WERI-Rb-1 (cell line): ENCODE data around the gene BRF1.
"Not testable (repeated sequence)": the region's sequence is repeated elsewhere in the genome, so short reads cannot be mapped to it uniquely, and the experiment has no call there.

ENCODE experiments used
- DNase-seq: peaks from one replicate; pipeline ENCODE4 v3.0.0-alpha.2; 2020
- H3K27ac ChIP-seq: fragments of 250-450 bp; sonication (Bioruptor Pico); 2 replicates; pipeline ENCODE4 v1.5.1; 2020; ENCODE audit warnings: mild to moderate bottlenecking, moderate library complexity
- H3K27me3 ChIP-seq: fragments of 250-450 bp; sonication (Bioruptor Pico); 2 replicates; pipeline ENCODE4 v1.5.1; 2021; ENCODE audit warnings: mild to moderate bottlenecking, low read depth, moderate library complexity; ENCODE audit not compliant: insufficient read depth, severe bottlenecking
- H3K36me3 ChIP-seq: fragments of 250-450 bp; sonication (Bioruptor Pico); 2 replicates; pipeline ENCODE4 v1.5.1; 2020; ENCODE audit warnings: mild to moderate bottlenecking, moderate library complexity
- H3K4me3 ChIP-seq: 2 replicates; pipeline ENCODE4 v1.5.1; 2011; ENCODE audit warnings: low read depth, mild to moderate bottlenecking, control low read depth, low read length
- H3K9me3 ChIP-seq: fragments of 250-450 bp; sonication (Bioruptor Pico); 2 replicates; pipeline ENCODE4 v1.5.1; 2021; ENCODE audit warnings: mild to moderate bottlenecking, moderate library complexity; ENCODE audit not compliant: severe bottlenecking
- CTCF ChIP-seq: IDR thresholded peaks from 2 replicates; pipeline ENCODE4 v1.5.1; 2011; ENCODE audit warnings: low read depth, mild to moderate bottlenecking, control low read depth, inconsistent platforms, low read length

The BRF1 gene

GRCh38 chr14:105279642-105280361 lies 21.0 kb downstream of the BRF1 start:
- Histone ChIP-seq H3K27me3 (no peaks in the 10 kb centered on the region), H3K9me3 (no peaks in the 10 kb centered on the region), H3K36me3 (peaks cover 2% of the 10 kb centered on the region; the same call in 1 of the 2 replicates), H3K27ac (no peak overlapping the region), H3K4me3 (no peak overlapping the region)
- DNase-seq: no peak
- no peak for TF ChIP-seq CTCF

- H3K36me3 ChIP-seq, H3K27ac ChIP-seq, DNase-seq, H3K4me3 ChIP-seq, H3K9me3 ChIP-seq, H3K27me3 ChIP-seq: not testable (repeated sequence)
These were observed 23.4 kb downstream of the BRF1 start for GRCh38 chr14:105277448-105277847.

- DNase-seq: no peak
- TF ChIP-seq CTCF: no peak
- Histone ChIP-seq H3K27ac (no peak overlapping the region), H3K4me3 (no peak overlapping the region), H3K27me3 (no peaks in the 10 kb centered on the region), H3K9me3 (no peaks in the 10 kb centered on the region), H3K36me3 (no peaks in the 10 kb centered on the region; the same call in 1 of the 2 replicates)
These were observed 25.4 kb downstream of the BRF1 start for GRCh38 chr14:105275267-105275946.

- no peak overlapping the region for H3K4me3 ChIP-seq
- H3K27ac ChIP-seq: no peak overlapping the region
- H3K36me3 ChIP-seq: no peaks in the 10 kb centered on the region
- DNase-seq: no peak
- H3K9me3 ChIP-seq: no peaks in the 10 kb centered on the region
- no peak for TF ChIP-seq CTCF
- no peaks in the 10 kb centered on the region for H3K27me3 ChIP-seq
These were observed 26.2 kb downstream of the BRF1 start for GRCh38 chr14:105274637-105275036.

GRCh38 chr14:105273062-105273461 lies 27.7 kb downstream of the BRF1 start:
- H3K27ac ChIP-seq: no peak overlapping the region
- TF ChIP-seq CTCF: no peak

GRCh38 chr14:105272623-105273022 lies 28.2 kb downstream of the BRF1 start:
- no peak overlapping the region for H3K27ac ChIP-seq

More at GRCh38 chr14:105273062-105273461, 27.7 kb downstream of the BRF1 start:
- H3K36me3 ChIP-seq: no peaks in the 10 kb centered on the region
- DNase-seq: no peak
- H3K9me3 ChIP-seq: no peaks in the 10 kb centered on the region
- no peaks in the 10 kb centered on the region for H3K27me3 ChIP-seq
- no peak overlapping the region for H3K4me3 ChIP-seq

More at GRCh38 chr14:105272623-105273022, 28.2 kb downstream of the BRF1 start:
- no peaks in the 10 kb centered on the region for H3K36me3 ChIP-seq
- no peak for DNase-seq
- no peaks in the 10 kb centered on the region for H3K9me3 ChIP-seq
- TF ChIP-seq CTCF: no peak
- H3K27me3 ChIP-seq: no peaks in the 10 kb centered on the region
- no peak overlapping the region for H3K4me3 ChIP-seq
